Loucy (cell line): Measurements from ENCODE around the gene FBXO44.

Experiments
- EZH2phosphoT487 ChIP-seq: fragments of 200-600 bp; IDR thresholded peaks from 2 replicates; pipeline ENCODE4 v1.6.1; 2018; ENCODE audit warnings: antibody characterized with exemption, mild to moderate bottlenecking, moderate library complexity, borderline replicate concordance
- TF ChIP-seq, protein P1 (sequence below): fragments of 200-600 bp; sonication (generic); conservative IDR thresholded peaks from 2 replicates; pipeline ENCODE4 v1.5.1; 2014; ENCODE audit warnings: mild to moderate bottlenecking, antibody characterized with exemption, low read length

DNA sequence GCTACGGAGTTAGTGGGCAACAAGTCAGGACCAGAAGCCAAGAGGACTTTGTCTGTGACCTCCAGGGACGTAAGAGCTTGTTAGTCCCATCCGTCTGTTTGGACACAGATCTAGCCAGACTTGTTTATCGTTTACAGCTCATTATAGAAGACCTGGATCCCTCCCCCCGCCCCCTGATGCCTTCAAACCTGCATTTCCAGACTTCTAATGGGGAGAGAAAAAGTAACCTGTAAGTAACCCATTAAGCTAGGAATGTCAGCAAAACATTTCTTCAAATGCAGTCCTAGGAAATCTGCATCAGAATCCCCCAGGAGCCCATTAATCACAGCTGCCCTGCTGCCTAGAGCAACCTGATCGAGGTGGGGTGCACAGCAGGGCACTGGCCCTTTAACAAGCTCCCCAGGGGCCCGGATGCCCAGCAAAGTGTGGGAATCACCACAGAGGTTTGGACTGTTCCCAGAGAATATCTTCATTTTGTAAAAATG is 27.7 kb downstream of the FBXO44 start:
- TF ChIP-seq, protein P1, sequence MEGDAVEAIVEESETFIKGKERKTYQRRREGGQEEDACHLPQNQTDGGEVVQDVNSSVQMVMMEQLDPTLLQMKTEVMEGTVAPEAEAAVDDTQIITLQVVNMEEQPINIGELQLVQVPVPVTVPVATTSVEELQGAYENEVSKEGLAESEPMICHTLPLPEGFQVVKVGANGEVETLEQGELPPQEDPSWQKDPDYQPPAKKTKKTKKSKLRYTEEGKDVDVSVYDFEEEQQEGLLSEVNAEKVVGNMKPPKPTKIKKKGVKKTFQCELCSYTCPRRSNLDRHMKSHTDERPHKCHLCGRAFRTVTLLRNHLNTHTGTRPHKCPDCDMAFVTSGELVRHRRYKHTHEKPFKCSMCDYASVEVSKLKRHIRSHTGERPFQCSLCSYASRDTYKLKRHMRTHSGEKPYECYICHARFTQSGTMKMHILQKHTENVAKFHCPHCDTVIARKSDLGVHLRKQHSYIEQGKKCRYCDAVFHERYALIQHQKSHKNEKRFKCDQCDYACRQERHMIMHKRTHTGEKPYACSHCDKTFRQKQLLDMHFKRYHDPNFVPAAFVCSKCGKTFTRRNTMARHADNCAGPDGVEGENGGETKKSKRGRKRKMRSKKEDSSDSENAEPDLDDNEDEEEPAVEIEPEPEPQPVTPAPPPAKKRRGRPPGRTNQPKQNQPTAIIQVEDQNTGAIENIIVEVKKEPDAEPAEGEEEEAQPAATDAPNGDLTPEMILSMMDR: no peak
- TF ChIP-seq EZH2phosphoT487: no peak
